ENCODE data around the gene CFAP119.
"Not testable (repeated sequence)": the region's sequence is repeated elsewhere in the genome, so short reads cannot be mapped to it uniquely, and the experiment has no call there.

Gene CFAP119

DNA sequence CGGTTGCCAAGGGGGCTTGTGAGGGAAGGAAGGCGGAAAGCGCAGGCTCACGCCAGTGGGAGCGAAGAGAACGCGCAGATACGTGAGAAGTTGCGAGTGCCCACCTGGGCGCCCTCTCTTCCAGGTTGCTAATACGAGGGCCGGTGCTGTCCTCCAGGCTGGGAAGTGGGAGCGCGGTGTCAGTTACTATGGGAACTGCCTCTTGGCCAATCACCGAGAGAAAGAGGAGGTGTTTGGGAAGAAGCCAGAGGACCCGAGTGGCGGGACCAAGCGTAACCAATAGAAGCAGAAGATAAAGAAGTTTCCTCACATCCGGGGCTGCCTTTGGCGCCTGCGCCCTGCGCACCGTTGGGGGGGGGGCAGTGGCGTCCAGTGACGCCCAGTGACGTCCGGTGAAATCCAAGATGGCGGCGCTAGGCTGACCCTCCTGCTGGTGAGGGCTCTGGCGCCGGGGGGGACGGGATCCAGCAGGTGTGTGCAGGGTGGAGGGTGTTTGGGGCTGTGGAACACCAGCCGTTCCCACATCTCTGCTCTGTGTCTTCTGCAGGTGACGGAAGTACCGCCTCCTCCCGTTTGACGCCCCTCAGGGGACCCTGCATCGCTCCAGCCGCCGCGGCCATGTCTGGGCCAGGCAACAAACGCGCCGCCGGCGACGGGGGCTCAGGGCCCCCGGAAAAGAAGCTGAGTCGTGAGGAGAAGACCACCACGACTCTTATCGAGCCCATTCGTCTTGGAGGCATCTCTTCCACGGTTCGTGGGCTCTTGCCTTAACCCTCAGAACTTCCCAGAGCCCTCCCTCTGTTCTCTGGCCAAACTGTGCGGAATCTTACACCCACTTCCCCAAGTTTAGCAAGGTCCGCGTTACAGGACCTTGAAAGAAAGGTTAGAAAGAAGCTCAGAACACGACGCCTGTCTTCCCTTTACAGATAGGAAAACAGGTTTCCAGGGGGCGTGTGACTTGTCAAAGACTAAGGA, at the start of gene CFAP119, which contains the start of gene RNF40:
Gene CFAP119 (minus strand): TSS at position 135 of the 975 bp plus-strand sequence. CDS start 314 bp downstream, outside the sequence.
Gene RNF40 (plus strand): TSS at position 395 of the 975 bp plus-strand sequence. CDS start 224 bp downstream, at position 619.
- DNase-seq = peak; percentile 96

DNA sequence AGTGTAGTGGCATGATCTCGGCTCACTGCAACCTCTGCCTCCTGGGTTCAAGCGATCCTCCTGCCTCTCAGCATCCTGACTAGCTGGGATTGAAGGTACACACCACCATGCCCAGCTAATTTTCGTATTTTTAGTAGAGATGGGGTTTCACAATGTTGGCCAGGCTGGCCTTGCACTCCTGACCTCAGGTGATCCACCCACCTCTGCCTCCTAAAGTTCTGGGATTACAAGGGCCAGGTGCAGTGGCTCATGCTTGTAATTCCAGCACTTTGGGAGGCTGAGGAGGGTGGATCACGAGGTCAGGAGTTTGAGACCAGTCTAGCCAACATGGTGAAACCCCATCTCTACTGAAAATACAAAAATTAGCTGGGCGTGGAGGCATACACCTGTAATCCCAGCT, 47.8 kb upstream of the CFAP119 start:
- not testable (repeated sequence) for DNase-seq

DNA sequence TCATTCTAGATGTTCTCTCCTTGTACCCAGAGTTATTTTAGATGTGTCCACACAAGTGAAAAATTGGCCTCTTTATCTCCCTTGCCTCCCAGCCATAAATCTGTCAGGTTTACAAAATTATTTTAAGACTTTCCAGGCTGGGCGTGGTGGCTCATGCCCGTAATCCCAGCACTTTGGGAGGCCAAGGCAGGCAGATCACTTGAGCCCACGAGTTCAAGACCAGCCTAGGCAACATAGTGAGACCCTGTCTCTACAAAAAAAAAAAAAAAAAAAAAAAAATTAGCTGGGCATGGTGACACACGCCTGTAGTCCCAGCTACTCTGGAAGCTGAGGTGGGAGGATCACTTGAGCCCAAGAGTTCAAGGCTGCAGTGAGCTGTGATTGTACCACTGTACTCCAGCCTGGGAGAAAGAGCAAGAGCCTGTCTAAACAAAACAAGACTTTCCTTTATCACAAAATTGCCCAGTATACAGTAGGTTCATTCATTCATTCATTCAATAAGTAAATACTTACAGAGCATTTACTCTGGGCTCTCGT, 47.1 kb upstream of the CFAP119 start:
- not testable (repeated sequence) for DNase-seq

DNA sequence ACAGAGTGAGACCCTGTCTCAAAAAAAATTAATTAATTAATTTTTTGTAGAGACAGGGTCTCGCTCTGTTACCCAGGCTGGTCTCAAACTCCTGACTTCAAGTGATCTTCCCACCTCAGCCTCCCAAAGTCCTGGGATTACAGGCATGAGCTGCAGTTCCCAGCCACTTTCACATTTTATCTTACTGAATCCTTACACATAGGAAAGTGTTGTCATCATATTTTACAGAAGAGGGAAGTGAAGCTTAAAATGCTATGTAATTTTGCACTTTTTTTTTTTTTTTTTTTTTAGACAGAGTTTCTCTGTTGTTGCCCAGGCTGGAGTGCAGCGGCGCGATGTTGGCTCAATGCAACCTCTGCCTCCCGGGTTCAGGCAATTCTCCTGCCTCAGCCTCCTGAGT, 46.3 kb upstream of the CFAP119 start:
- DNase-seq = no peak

DNA sequence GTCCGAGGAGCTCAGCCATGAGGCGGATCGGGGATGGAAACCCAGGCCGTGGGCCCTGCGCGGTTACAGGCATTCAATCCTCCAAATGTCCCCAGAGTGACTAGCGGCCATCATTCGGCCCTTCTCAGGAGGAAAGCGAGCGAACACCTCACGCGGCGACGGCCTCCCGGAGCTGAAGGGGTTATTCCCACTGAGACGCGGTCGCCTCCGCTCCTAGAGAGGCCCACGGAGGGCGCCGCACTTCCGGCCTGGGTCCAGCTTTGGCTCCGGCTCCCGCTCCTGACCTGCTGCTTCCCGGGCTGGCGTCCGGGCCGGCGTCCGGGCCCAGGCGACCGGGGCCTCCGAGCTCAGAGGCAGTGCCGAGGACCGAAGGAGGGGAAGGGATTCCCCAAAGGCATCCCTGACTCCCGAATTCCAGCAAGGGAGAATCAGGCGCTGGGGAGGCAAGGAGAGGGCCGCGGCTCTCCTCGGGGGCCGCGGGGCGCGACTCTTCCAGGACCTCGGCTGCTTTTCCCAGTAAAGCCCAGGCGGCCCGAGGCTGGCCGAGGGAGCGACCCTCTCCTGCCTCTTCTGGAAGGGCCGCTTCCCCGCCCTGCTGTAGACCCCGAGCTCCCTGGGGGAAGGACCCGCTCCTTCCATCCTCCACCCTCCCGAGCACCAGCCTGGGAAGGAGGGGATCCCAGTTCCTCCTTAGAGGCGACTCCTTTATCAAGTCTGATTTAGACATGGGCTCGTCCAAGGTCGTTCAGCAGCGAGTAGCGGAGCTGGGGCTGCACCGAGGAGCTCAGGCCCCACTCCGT, 43.7 kb upstream of the CFAP119 start:
- DNase-seq = peak; percentile 63 to 75

DNA sequence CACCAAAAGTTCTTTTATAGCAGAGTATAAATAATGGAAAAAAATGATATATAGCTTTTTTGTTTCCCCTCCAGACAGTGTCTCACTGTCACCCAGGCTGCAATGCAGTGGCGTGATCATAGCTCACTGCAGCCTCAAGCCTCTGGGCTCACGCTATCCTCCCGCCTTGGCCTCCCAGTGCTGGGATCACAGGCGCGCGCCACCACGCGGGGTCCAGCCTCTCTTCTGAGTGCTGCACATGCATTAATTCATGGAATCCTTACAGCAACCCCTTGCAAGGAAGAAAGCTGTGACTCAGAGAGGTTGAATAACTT, 43.2 kb upstream of the CFAP119 start:
- no peak for DNase-seq

DNA sequence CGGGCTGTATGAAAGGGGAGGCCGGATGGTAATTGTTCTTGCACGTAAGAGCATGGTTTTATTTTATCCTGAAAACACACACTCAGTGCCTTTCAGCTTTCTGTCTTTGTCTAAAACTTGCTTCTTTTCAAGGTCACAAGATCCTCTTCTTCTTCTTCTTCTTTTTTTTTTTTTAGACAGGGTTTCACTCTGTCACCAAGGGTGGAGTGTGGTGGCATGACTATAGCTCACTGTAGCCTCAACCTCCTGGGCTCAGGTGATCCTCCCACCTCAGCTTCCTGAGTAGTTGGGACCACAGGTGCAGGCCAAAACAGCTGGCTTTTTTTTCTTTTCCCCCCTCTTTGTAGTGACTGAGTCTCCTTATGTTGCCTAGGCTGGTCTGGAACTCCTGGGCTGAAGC, 41.1 kb upstream of the CFAP119 start:
- DNase-seq = no peak

DNA sequence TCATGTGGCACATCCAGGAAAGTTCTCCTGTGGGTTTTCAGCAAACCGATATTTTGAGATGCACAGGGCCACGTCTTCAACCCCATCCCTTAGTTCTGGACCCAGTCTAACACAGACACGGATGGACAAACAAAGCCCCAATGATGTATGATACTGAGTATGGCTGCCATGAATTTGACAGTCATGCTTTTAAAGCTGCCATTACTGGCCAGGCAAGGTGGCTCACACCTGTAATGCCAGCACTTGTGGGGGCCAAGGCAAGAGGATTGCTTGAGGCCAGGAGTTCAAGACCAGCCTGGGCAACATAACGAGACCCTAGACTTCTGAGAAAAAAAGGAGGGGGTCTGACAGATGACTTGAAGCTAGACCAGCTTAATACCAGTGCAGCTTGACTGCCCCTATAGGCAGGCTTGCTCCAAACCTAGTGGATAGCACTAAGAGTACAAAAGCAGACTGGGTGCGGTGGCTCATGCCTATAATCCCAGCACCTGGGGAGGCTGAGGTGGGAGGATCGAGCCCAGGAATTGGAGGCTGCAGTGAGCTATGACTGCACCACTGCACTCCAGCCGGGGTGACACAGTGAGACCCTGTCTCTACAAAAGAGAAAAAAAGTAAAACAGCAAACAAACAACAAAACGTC, 35.9 kb upstream of the CFAP119 start:
- DNase-seq = no peak

DNA sequence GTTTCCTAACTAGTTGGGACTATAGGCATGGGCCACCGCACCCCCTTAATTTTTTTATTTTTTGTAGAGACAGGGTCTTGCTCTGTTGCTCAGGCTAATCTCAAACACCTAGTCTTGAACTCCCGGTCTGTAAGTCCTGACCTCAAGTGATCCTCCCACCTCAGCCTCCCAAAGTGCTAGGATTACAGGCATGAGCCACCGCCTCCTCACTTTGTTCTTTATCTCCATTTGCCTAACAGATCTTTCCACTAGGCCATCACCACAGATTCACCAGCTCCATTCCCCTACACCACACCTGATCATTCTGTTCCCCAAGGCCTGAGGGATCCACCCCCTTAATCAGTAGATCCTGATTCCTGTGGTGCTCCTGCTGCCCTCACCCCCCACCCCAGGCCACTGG, 32.8 kb upstream of the CFAP119 start:
- no peak for DNase-seq

DNA sequence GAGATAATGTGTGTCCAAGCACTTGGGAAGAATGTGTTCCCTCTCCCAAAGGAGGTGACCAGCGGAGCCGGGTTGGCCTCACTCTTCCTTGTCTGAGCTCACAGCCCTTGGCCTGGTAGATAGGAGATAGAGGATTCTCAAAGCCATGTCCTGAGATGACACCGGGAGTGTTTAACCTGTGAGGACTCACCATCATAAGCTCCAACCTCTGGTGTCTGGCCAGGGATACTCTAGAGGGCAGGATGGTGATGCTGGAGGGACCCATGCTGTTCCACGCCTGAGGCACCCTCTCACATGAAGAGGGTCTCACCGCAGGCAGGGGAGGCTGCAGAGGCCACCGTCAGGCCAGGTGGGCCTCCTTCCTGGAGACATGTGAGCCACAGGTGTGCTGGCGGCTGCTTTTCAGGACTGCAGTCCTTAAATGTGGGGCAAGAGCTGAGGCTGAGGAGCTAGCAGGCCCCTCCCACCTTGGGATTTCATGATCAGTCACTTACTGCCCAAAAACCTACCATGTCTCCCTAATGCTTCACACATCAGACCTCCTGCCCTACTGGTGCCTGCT, 31.7 kb upstream of the CFAP119 start:
- no peak for DNase-seq

DNA sequence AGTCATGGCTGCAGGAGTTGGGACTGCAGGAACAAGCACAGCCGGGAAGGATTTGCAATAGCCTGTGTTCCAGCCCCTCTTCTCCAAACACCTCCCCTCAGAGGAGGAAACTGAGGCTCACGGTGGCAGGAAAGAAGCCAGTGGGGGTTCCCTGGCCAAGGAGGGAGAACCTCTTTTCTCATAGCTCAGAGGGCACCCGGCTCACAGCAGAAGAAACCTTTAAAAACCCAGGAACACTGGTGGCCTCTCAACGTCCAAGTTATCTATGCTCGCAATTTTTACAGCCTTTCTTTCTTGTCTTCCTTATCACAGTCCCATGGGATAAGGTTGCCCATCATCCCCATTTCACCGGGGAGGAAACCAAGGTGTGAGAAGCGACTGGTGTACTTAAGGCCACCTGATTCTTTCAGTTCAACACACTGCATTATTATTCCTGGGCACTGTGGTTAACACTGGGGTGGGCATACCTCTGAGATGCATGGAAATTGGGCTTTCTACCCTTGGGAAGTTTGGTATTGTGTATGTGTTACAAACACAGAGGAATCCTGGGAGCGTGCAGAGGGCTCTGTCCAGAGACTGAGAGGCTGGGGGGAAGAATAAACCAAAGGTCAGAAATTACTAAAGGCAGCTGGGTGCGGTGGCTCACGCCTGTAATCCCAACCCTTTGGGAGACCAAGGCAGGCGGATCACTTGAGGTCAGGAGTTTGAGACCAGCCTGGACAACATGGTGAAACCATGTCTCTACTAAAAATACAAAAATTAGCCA, 25.9 kb upstream of the CFAP119 start:
- DNase-seq = no peak

DNA sequence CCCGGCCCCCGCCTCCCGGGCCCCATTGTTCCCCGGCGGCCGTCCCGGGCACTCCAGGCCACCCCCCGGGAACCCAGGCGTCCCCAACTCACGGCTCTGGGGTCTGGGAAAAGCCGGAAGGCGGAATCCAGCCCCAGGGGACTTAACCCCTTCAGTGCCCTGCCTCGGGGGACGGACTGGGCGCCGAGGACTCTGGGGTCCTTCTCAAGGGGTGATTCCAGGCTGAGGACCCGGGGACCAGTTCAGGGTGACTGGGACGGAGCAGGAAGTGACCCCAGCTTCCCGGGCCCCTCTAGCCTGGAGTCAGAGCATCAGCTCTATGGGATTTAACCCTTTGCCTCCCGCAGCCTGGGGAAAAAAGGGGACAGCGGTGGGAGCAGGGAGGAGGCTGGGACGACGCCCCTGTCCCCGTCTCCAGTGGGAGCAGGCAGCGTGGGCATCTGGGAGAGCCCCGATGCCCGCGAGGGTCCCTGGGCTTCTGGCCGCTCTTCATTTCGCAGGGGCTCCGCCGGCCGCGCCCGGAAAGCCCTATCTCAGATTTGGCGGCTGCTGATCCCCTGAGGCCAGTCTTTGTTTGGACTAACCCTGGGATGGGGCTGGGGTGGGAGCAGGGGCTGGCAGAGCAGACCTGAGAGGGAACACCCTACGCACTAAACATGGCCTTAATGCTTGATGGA, 25.2 kb upstream of the CFAP119 start, which contains the start of gene ZNF629:
Gene ZNF629 (minus strand): TSS at position 270 of the 677 bp plus-strand sequence. CDS start 2,723 bp downstream, outside the sequence.
- peak; percentile 56 to 60 for DNase-seq

DNA sequence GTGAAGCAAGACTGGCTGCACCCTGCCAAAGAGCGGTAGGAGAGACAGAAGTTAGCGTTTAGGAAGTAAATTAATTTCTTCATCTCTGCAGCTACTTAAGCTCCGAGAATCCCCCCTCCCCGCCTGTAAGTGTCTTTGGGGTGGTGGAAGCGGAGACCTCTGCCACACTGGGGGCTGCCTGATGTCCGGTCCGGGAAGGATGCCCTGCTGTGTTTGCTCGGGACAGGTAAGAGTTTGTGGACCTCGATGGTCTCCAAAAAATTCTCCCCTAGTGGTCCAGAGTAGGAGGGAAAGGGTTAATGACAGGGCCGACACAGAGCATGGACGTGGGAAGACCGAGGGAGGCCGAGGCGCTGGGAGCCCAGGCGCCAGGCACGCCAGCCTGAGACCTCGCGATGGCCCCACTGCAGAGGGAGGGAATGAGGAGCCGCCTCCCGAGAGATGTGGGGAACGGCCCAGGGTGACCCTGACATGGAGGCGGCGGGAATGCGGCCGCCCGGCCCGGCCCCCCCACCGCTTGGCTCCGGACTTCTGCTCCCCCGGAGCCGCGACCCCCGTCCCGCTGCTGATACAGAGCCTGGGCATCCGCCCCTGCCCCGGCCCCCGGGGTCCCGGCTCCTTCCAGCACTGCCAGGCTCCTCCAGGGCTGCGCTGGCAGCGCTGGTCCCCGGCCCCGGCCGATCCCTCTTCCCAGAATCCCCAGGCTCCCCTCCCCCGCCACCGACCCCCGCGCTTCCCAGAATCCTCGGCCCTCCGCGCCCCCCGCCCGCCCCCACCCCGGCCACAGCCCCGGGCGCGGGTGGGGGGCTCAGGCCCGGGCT, 24.5 kb upstream of the CFAP119 start:
- peak; percentile 45 for DNase-seq

DNA sequence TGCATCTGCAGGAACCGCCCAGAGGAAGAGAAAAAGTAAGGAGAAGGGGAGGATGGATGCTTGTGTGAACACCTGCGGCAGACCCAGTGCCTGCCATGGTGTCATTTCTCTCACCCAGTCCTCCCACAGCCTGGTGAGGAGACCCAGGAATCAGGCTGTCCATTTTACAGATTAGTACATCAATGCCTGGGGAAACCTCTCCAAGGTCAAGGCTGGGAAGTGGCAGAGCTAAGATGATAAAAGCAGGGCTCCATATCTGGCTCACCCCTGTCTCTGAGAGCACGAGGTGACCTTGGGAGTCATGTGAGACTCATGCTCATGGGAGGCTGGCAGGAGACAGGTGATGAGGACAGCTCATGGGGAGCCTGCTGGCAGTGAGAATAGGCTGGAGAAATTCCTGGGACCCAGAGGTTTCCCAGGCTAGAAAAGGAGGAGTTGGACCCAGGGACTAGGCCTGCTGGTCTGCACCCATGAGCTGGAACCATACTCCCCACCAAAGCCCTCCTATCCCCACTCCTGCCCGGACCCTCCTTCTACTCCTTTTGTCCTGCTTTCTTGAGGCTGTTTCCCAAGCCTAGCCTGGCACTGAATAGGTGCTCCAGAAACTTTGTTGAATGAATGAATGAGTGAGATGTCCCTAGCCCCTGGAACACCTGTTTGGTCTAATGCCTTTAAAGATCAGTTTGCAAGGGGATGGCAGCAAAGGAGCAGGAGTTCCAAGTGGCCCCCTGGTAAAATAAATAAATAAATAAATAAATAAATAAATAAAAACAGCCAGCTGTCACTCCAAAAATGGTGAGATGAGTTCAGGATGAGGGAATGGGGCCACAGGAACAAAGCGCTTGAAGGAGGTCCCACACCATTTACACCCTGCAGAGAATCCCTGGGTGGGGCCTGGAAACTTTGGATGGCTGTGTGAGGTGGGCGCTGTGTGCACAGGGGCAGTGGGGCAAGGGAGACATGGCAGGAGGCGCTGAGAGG, 23.6 kb upstream of the CFAP119 start:
- DNase-seq = no peak

DNA sequence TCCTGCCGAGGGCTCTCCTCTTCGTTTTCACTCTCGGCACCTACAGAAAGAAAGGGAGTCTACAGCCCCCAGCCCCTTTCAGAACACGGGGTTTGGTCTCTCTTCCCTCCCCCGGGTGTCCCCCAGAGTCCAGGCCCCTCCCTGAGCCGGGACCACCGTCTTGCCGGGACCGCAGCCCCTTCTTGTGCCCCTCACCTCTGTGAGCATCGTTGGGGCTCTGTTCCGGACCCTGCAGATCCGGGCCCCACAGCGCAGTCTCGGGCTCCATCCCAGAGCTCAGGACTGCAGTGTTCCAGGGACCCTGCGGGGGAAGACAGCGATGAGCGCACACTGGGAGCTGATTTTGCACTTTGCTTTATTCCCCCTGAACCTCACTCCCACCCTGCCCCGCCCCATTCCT, 22.4 kb upstream of the CFAP119 start:
- DNase-seq = no peak

DNA sequence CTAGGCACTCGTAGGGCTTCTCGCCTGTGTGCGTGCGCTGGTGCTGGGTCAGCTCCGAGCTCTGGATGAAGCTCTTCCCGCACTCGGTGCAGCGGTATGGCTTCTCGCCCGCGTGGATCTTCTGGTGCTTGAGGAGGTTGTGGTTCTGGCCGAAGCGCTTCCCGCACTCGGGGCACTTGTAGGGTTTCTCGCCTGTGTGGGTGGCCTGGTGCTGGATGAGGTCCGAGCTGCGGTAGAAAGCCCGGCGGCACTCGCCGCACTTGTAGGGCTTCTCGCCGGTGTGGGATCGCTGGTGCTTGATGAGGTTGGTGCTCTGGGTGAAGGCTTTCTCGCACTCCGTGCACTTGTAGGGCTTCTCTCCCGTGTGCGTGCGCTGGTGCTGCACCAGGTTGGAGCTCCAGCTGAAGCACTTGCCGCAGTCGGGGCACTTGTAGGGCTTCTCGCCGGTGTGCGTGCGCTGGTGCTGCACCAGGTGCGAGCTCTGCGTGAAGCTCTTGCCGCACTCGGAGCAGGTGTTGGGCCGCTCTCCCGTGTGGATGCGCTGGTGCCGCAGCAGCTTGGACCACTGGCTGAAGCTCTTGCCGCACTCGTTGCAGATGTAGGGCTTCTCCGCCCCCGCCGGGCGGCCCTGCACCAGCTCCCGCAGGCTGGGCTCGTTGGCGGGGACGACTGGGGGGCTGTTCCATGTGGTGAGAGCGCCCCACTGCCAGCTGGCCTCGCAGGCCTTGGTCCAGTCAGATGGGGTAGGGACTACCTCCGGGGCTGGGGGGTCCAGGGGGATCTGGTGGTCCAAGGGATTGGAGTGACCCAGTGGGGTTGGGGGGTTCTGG, 21.6 kb upstream of the CFAP119 start:
- no peak for DNase-seq

DNA sequence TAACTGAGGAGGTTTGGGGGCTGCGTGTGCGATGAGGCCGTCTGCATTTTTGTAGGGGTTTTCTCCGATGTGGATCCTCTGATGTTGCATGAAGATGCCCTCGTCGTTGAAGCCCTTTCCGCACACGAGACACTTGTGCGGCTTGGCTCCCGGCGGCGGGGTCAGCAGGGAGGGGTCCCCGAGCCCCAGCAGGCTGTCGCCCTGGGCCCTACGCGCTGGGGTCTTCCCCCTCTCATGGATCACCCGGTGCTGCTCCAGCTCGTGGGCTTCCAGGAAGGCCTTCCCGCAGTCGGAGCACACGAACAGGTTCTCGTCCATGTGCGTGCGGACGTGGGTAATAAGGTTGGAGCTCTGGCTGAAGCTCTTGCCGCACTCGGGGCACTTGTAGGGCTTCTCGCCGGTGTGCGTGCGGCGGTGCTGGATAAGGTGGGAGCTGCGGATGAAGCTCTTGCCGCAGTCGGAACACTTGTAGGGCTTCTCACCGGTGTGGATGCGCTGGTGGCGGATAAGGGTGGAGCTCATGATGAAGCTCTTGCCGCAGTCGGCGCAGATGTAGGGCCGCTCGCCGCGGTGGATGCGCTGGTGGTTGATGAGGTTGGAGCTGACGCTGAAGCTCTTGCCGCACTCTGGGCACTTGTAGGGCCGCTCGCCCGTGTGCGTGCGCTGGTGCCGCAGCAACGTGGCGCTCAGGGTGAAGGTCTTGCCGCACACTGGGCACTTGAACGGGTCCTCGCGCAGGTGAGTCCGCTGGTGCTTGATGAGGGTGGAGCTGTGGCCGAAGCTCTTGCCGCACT, 20.8 kb upstream of the CFAP119 start:
- no peak for DNase-seq

Measured in activated T-cell treated with anti-CD3 and anti-CD28 coated beads, Interleukin-2, amount 50 U/mL, for 48 hours (primary cell).